Stimulated activated memory B cell treated with anti-CD40 and anti-IgM and Interleukin-4, amounts not matched to agents 10 μg/mL and 1 μg/mL and 100 μg/mL, for 72 hours (primary cell): ENCODE measurements around the gene TMC1.

Experiments used
- ATAC-seq: fragments of 150-1000 bp; cut with Tn5 transposase; 2 replicates; pipeline ENCODE4 v1.10.0; 2021
- H3K27ac Mint-ChIP-seq: one replicate; pipeline ENCODE4 v1.8.0; 2022; ENCODE audit warnings: mild to moderate bottlenecking, mixed read lengths
- H3K27me3 Mint-ChIP-seq: one replicate; pipeline ENCODE4 v1.8.0; 2022; ENCODE audit warnings: mixed read lengths
- H3K36me3 Mint-ChIP-seq: one replicate; pipeline ENCODE4 v1.8.0; 2022; ENCODE audit warnings: mixed read lengths
- H3K4me1 Mint-ChIP-seq: one replicate; pipeline ENCODE4 v1.8.0; 2022; ENCODE audit warnings: mixed read lengths
- H3K4me3 Mint-ChIP-seq: one replicate; pipeline ENCODE4 v1.8.0; 2022; ENCODE audit warnings: mild to moderate bottlenecking, moderate library complexity, mixed read lengths
- H3K9me3 Mint-ChIP-seq: one replicate; pipeline ENCODE4 v1.8.0; 2022; ENCODE audit warnings: mixed read lengths

The TMC1 gene

GRCh38 chr9:72874344-72874743 lies 352.9 kb downstream of the TMC1 start:
- no peak overlapping the region for H3K27ac Mint-ChIP-seq

GRCh38 chr9:72875221-72875620 lies 353.8 kb downstream of the TMC1 start:
- no peaks in the 10 kb centered on the region for H3K27me3 Mint-ChIP-seq
- H3K4me1 Mint-ChIP-seq = no peaks in the 10 kb centered on the region
- no peak for ATAC-seq
- no peaks in the 10 kb centered on the region for H3K9me3 Mint-ChIP-seq
- H3K27ac Mint-ChIP-seq = no peak overlapping the region
- H3K4me3 Mint-ChIP-seq = no peak overlapping the region
- H3K36me3 Mint-ChIP-seq = no peaks in the 10 kb centered on the region

More at GRCh38 chr9:72874344-72874743, 352.9 kb downstream of the TMC1 start:
- Mint-ChIP-seq H3K9me3 (no peaks in the 10 kb centered on the region), H3K27me3 (no peaks in the 10 kb centered on the region), H3K36me3 (no peaks in the 10 kb centered on the region), H3K4me1 (no peaks in the 10 kb centered on the region), H3K4me3 (no peak overlapping the region)
- no peak for ATAC-seq

GRCh38 chr9:72880821-72881220 lies 359.4 kb downstream of the TMC1 start:
- no peaks in the 10 kb centered on the region for H3K27me3 Mint-ChIP-seq
- ATAC-seq = no peak
- no peaks in the 10 kb centered on the region for H3K4me1 Mint-ChIP-seq
- no peak overlapping the region for H3K27ac Mint-ChIP-seq
- no peak overlapping the region for H3K4me3 Mint-ChIP-seq
- H3K9me3 Mint-ChIP-seq = no peaks in the 10 kb centered on the region
- no peaks in the 10 kb centered on the region for H3K36me3 Mint-ChIP-seq

GRCh38 chr9:72882117-72882775 lies 360.8 kb downstream of the TMC1 start:
- Mint-ChIP-seq H3K27me3 (no peaks in the 10 kb centered on the region), H3K4me1 (no peaks in the 10 kb centered on the region), H3K27ac (no peak overlapping the region)

GRCh38 chr9:72883875-72884274 lies 362.5 kb downstream of the TMC1 start:
- no peaks in the 10 kb centered on the region for H3K4me1 Mint-ChIP-seq
- no peak overlapping the region for H3K4me3 Mint-ChIP-seq
- no peaks in the 10 kb centered on the region for H3K9me3 Mint-ChIP-seq
- no peaks in the 10 kb centered on the region for H3K27me3 Mint-ChIP-seq
- no peaks in the 10 kb centered on the region for H3K36me3 Mint-ChIP-seq
- no peak overlapping the region for H3K27ac Mint-ChIP-seq
- ATAC-seq = no peak

More at GRCh38 chr9:72882117-72882775, 360.8 kb downstream of the TMC1 start:
- ATAC-seq = no peak
- Mint-ChIP-seq H3K4me3 (no peak overlapping the region), H3K36me3 (no peaks in the 10 kb centered on the region), H3K9me3 (no peaks in the 10 kb centered on the region)

- Mint-ChIP-seq H3K4me3 (no peak overlapping the region), H3K4me1 (no peaks in the 10 kb centered on the region), H3K36me3 (no peaks in the 10 kb centered on the region), H3K27ac (no peak overlapping the region), H3K9me3 (no peaks in the 10 kb centered on the region), H3K27me3 (no peaks in the 10 kb centered on the region)
- no peak for ATAC-seq
Observed at GRCh38 chr9:72884508-72884907, 363.1 kb downstream of the TMC1 start.
